HAP-1 (cell line): ENCODE measurements around the gene PHOX2A.

Experiments used
- DNase-seq, 2 experiments: peaks; one replicate each; pipeline ENCODE4 v3.0.0-alpha.2; 2016 to 2020; ENCODE audit warnings: low spot score in 2 of 2
- H3K27me3 ChIP-seq: fragments of 250-450 bp; sonication (Bioruptor Pico); 2 replicates; pipeline ENCODE4 v1.5.1; 2020; ENCODE audit warnings: low read depth, mild to moderate bottlenecking, moderate library complexity
- H3K36me3 ChIP-seq: fragments of 250-450 bp; sonication (Bioruptor Pico); replicated peaks from 2 replicates; pipeline ENCODE4 v1.5.1; 2020; ENCODE audit warnings: mild to moderate bottlenecking
- H3K4me1 ChIP-seq: fragments of 250-450 bp; sonication (Bioruptor Pico); 2 replicates; pipeline ENCODE4 v1.5.1; 2020; ENCODE audit warnings: mild to moderate bottlenecking
- H3K4me3 ChIP-seq: fragments of 250-450 bp; sonication (Bioruptor Pico); 2 replicates; pipeline ENCODE4 v1.5.1; 2020; ENCODE audit warnings: mild to moderate bottlenecking, moderate library complexity
- H3K9me3 ChIP-seq: fragments of 250-450 bp; sonication (Bioruptor Pico); 2 replicates; pipeline ENCODE4 v1.5.1; 2020; ENCODE audit warnings: mild to moderate bottlenecking, moderate library complexity
- in situ Hi-C: fragments of 300-500 bp; cut with MboI; formaldehyde crosslinking; loops from 3 replicates; pipeline ENCODE4 v1.14.3; 2020; ENCODE audit warnings: low sequenced_read_pairs, inconsistent platforms, mixed read lengths

The PHOX2A gene

GRCh38 chr11:72235351-72236057 is 8.5 kb downstream of the PHOX2A start:
- no peaks in the 10 kb centered on the region for H3K9me3 ChIP-seq
- DNase-seq: no peak
- H3K27me3 ChIP-seq: no peaks in the 10 kb centered on the region
- H3K4me3 ChIP-seq: no peak overlapping the region
- in situ Hi-C loops: no loop called here
- H3K36me3 ChIP-seq: peaks cover 77% of the 10 kb centered on the region
- H3K4me1 ChIP-seq: peaks cover 3% of the 10 kb centered on the region; the same call in 1 of the 2 replicates

GRCh38 chr11:72234920-72235319 is 9.1 kb downstream of the PHOX2A start:
- H3K36me3 ChIP-seq: peaks cover 82% of the 10 kb centered on the region
- in situ Hi-C loops: no loop called here

GRCh38 chr11:72234514-72234830 is 9.5 kb downstream of the PHOX2A start:
- no peak for DNase-seq
- Histone ChIP-seq H3K27me3 (no peaks in the 10 kb centered on the region), H3K36me3 (peaks cover 87% of the 10 kb centered on the region), H3K9me3 (no peaks in the 10 kb centered on the region), H3K4me3 (no peak overlapping the region), H3K4me1 (peaks cover 1% of the 10 kb centered on the region; the same call in 1 of the 2 replicates)
- in situ Hi-C loops: no loop called here

More at GRCh38 chr11:72234920-72235319, 9.1 kb downstream of the PHOX2A start:
- no peak overlapping the region for H3K4me3 ChIP-seq
- H3K9me3 ChIP-seq: no peaks in the 10 kb centered on the region
- no peak for DNase-seq
- H3K4me1 ChIP-seq: peaks cover 3% of the 10 kb centered on the region; the same call in 1 of the 2 replicates
- no peaks in the 10 kb centered on the region for H3K27me3 ChIP-seq

- Histone ChIP-seq H3K27me3 (no peaks in the 10 kb centered on the region), H3K9me3 (no peaks in the 10 kb centered on the region), H3K36me3 (peaks cover 92% of the 10 kb centered on the region), H3K4me3 (no peak overlapping the region), H3K4me1 (no peaks in the 10 kb centered on the region)
- in situ Hi-C loops: no loop called here
- no peak for DNase-seq
Measured at GRCh38 chr11:72233773-72234513, 10.0 kb downstream of the PHOX2A start.

GRCh38 chr11:72233056-72233772 is 10.8 kb downstream of the PHOX2A start:
- no peak for DNase-seq
- Histone ChIP-seq H3K36me3 (peaks cover 96% of the 10 kb centered on the region), H3K4me3 (no peak overlapping the region), H3K27me3 (no peaks in the 10 kb centered on the region), H3K4me1 (no peaks in the 10 kb centered on the region), H3K9me3 (no peaks in the 10 kb centered on the region)
- in situ Hi-C loops: no loop called here

GRCh38 chr11:72232260-72233055 is 11.5 kb downstream of the PHOX2A start:
- Histone ChIP-seq H3K4me1 (no peaks in the 10 kb centered on the region), H3K36me3 (peaks cover 96% of the 10 kb centered on the region), H3K27me3 (no peaks in the 10 kb centered on the region), H3K9me3 (no peaks in the 10 kb centered on the region), H3K4me3 (no peak overlapping the region)
- no peak for DNase-seq
- in situ Hi-C loops: no loop called here

- H3K36me3 ChIP-seq: peaks cover 96% of the 10 kb centered on the region
- H3K4me1 ChIP-seq: no peaks in the 10 kb centered on the region
- in situ Hi-C loops: no loop called here
- no peak for DNase-seq
- no peaks in the 10 kb centered on the region for H3K9me3 ChIP-seq
- H3K27me3 ChIP-seq: no peaks in the 10 kb centered on the region
- H3K4me3 ChIP-seq: no peak overlapping the region
Measured at GRCh38 chr11:72231396-72232259, 12.3 kb downstream of the PHOX2A start.

- in situ Hi-C loops: no loop called here
- H3K9me3 ChIP-seq: no peaks in the 10 kb centered on the region
- no peak for DNase-seq
Measured at GRCh38 chr11:72230764-72231365, 13.1 kb downstream of the PHOX2A start.

GRCh38 chr11:72229925-72230763 is 13.8 kb downstream of the PHOX2A start:
- no peaks in the 10 kb centered on the region for H3K27me3 ChIP-seq
- H3K4me3 ChIP-seq: no peak overlapping the region
- H3K9me3 ChIP-seq: no peaks in the 10 kb centered on the region
- in situ Hi-C loops: no loop called here
- peaks cover 85% of the 10 kb centered on the region for H3K36me3 ChIP-seq
- no peak for DNase-seq
- H3K4me1 ChIP-seq: no peaks in the 10 kb centered on the region

More at GRCh38 chr11:72230764-72231365, 13.1 kb downstream of the PHOX2A start:
- Histone ChIP-seq H3K27me3 (no peaks in the 10 kb centered on the region), H3K36me3 (peaks cover 89% of the 10 kb centered on the region), H3K4me3 (no peak overlapping the region), H3K4me1 (no peaks in the 10 kb centered on the region)

- DNase-seq: no peak
- H3K4me3 ChIP-seq: no peak overlapping the region
- H3K4me1 ChIP-seq: no peaks in the 10 kb centered on the region
- H3K9me3 ChIP-seq: no peaks in the 10 kb centered on the region
- H3K36me3 ChIP-seq: peaks cover 78% of the 10 kb centered on the region
- no peaks in the 10 kb centered on the region for H3K27me3 ChIP-seq
- in situ Hi-C loops: no loop called here
Measured at GRCh38 chr11:72229336-72229924, 14.5 kb downstream of the PHOX2A start.

- no peak for DNase-seq
- H3K4me1 ChIP-seq: no peaks in the 10 kb centered on the region
- in situ Hi-C loops: no loop called here
- no peak overlapping the region for H3K4me3 ChIP-seq
- H3K27me3 ChIP-seq: no peaks in the 10 kb centered on the region
- H3K36me3 ChIP-seq: peaks cover 72% of the 10 kb centered on the region
- no peaks in the 10 kb centered on the region for H3K9me3 ChIP-seq
Measured at GRCh38 chr11:72228844-72229231, 15.1 kb downstream of the PHOX2A start.
